ENCODE measurements around the gene HIPK1.

DNA sequence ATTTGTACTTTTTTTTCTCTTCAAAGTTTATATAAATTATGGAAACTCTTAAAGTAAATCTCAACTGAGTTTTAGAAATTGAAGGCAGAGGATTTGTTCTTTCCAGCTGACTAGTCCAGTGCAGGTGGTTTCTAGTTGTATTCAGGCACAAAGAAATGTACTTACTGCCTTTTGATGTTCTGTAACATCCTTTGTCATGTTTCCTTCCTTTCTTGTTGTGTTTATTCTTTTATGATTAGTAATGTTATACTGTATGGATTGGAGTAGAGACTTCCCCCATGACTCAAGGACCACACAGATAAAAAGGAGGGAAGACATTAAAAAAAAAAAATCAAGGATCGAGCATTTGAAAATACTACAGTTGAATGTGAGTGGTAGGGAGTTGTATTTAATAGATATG, 8.0 kb downstream of the HIPK1 start:
- no peak for TF ChIP-seq EZH2 (IDR thresholded peaks at IDR 0.05)
- no peak for TF ChIP-seq POLR2AphosphoS5 (IDR thresholded peaks at IDR 0.05; ENCODE audit: borderline replicate concordance, low read depth, low read length)
